GM18517 (cell line): ENCODE measurements around the gene CBX6.

Experiments used
- ATAC-seq: cut with Tn5 transposase; IDR thresholded peaks from one replicate; pipeline ENCODE4 v1.9.1; 2021; ENCODE audit warnings: mild to moderate bottlenecking, moderate library complexity; ENCODE audit not compliant: unreplicated experiment

Gene CBX6

GRCh38 chr22:38841211-38841610, 30.8 kb downstream of the CBX6 start:
- no peak for ATAC-seq

GRCh38 chr22:38840129-38840528, 31.9 kb downstream of the CBX6 start:
- no peak for ATAC-seq

DNA sequence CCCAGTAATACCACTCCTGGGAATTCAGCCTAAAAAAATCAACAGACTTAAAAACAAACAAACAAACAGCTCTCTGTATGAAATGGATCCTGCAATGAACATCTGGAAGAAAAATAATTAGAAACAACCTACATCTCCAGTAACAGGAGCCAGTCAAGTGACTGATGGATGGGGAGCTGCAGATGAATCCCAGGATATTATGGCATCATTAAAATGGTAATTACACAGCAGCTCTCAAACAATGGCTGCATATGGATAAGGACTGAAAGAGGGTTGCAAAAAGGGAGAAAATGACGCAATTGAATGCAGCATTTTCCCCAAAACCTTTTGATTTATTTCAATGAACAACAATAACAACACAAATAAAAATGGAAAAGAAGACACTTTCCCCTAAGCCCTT, 32.3 kb downstream of the CBX6 start:
- no peak for ATAC-seq

DNA sequence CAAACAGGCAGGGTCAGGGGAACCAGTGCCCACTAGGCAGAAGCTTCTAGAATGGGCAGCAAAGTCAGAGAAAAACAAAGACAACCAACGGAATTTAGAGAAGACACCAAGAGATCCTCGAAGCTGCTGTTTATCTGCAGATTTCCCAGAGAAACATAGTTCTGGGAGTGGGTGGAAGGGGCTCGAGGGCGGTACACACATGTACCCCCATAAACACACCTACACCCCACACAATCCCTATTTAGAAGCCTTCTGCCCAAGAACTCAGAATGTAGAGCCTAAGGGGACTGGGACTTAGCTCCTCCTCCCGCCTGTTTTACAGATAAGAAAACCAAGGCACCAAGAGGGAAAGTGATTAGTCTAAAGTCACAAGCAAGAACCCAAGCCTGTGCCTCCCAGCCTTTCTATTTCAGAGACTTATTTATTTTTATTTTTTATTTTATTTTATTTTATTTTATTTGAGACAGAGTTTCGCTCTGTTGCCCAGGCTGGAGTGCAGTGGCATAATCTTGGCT, 34.5 kb downstream of the CBX6 start:
- no peak for ATAC-seq

DNA sequence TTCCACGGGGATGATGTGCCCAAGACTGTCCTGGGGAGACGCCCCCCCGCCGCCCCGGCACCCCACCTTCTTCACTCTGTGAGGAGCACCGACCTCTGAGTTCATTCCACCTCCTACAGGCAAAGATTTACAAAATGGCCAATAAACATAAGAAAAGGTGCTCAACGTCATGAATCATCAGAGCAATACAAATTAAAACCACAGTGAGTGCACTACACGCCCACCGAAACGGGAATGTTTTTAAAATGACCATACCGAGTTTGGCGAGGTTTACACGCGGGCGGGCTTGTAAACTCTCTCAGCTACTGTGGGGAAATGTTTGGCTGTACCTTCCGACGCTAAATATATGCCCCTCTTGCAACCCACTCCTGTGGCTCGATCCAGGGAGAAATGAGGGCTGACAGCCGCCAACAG, 36.1 kb downstream of the CBX6 start:
- no peak for ATAC-seq

GRCh38 chr22:38834991-38835390, 37.0 kb downstream of the CBX6 start:
- ATAC-seq, result no peak

DNA sequence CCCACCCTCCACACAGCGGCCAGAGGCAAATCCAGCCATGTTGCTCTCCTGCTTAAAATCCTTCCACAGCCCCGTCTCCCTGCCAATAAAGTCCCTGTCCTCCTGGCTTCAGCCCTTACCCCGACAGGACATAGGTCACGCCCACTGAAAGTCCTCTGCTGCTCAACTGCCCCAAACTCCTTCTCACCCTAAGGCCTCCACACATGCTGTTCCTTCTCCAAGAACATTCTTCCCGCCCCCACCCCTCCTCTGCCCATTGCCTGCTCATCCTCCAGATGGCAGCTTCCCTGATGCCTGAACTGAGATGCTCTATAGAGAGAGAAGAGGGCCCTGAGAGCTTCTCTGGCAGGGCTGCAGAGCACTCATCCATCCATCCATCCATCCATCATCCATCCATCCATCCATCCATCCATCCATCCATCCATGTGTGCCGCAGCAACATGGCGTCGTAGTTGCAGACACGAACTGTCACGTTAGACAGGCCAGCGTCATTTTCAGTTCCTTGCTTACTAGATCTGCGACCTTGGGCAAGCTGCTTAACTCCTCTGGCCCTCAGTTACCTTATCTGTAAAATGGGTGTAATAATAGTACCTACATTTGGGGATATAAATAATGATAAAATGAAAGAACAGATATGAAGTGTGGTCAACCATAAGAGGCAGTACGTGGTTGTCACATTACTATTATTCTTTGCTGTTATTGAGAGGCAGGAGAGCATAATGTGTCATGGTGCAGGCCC, 37.6 kb downstream of the CBX6 start:
- ATAC-seq, result no peak

DNA sequence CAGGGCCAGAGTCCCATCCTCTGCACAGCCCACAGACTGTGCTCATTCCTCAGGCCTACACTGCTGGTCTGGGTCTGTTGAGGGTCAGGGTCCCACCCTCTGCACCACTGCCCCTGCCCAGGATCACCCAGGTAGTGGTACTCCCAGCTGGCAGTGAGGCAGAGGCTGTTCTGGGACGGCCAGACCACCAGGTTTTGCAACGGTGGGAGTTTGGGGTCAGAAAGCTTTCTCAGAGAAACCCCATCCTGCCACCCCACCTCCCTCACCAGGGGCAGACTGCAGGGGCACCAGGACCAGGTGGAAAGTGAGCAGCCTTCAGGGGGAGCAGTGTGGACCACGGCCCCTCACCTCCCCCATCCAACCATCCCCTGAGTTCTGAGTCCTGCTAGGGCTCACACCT, 39.0 kb downstream of the CBX6 start:
- ATAC-seq, result no peak

GRCh38 chr22:38832005-38832978, 39.7 kb downstream of the CBX6 start:
- ATAC-seq, result no peak

DNA sequence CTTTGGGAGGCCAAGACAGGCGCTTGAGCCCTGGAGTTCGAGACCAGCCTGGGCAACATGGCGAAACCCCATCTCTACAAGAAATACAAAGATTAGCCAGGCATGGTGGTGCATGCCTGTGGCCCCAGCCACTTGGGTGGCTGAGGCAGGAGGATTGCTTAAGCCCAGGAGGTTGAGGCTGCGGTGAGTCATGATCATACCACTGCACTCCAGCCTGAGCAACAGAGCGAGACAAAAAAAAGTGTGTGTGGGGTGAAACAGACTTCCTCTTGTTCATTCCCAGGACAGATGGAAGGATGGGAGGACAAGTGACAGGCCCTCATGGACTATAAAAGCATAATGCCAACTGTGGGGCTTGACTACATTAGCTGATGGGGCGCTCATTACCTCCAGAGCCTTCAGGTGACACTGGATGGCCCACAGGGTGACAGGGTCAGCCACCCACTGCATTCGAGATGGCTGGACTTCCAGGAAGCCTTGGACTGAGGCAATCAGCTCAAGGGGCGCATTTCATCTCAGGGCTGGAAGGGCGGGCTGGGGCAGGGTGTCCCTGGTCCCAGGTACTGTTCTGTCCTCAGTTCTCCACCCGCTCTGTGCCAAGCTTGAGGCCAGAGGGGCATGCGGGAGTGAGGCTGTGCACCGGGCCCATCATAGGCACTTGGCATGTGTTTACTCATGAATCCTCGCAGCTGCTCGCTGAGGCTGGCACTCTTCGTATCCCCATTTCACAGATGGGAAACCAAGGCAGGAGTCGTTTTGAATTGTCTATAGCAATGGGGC, 40.7 kb downstream of the CBX6 start:
- ATAC-seq, result no peak

DNA sequence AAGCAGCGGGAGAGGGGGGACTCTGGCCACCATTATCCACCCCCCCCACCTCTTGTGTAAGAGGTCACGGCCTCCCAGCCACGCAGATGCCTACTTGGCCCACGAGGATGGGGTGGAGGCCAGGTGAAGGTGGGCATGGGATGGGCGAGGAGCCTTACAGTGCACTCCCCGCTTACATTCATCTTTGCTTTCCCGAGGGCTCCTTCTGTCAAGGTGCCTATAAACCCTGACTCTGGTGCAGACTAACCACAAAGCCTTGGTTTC, 41.2 kb downstream of the CBX6 start:
- ATAC-seq, result no peak

DNA sequence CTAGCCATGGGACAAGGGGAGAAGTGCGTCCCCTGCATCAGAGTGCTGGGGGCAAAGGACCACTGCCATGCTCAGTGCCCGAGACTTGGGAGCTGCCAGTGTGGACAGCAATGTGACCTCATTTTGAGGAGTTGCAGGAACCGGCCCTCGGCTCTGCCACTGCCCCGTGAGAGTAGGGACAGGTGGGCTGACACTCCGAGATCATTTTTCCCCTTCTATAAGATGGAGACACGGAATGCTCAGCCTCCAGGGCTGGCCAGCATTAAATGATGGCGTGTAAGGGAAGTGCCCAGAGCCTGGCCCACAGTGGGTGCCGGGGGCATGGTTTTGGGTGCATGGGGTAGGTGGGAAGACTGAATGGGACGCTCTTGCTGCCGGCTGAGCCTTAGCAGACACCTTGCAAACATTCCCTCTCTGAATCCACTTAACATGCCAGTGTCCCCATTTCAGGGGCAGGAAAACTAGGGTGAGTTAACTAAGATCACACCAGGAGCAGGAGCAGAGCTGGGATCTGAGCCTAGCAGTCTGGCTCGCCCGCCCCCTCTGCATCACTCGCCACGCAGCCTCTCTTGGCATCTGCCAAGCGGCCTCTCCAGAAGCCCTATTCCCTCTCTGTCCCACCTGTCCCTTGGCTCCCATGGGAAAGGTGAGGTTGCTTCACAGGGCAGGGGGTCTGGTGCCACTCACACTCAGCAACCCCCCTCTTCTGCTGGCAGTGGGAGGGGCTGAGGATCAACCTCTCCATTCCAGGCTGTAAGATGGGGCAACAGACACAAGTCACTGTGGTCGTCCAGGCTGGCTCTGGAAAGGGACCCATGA, 41.8 kb downstream of the CBX6 start:
- ATAC-seq, result no peak

DNA sequence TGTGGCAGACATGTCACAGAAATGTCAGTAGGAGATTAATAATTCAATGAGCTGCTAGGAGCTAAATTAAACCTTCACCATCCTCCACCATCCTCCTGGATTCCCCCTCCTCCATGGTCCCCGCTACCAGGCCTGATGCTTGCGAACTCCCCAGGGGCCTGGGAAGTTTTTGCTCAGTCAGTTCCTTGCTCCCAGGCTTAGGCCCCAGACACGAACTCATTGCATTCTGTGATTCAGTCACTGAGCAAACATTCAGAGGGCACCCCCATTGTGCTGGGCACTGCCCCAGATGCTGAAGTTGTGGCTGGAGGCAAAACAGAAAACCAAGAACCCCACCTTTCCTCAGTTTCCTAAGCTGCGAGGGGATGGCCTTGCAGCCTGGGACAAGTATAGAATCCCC, 42.5 kb downstream of the CBX6 start:
- no peak for ATAC-seq

DNA sequence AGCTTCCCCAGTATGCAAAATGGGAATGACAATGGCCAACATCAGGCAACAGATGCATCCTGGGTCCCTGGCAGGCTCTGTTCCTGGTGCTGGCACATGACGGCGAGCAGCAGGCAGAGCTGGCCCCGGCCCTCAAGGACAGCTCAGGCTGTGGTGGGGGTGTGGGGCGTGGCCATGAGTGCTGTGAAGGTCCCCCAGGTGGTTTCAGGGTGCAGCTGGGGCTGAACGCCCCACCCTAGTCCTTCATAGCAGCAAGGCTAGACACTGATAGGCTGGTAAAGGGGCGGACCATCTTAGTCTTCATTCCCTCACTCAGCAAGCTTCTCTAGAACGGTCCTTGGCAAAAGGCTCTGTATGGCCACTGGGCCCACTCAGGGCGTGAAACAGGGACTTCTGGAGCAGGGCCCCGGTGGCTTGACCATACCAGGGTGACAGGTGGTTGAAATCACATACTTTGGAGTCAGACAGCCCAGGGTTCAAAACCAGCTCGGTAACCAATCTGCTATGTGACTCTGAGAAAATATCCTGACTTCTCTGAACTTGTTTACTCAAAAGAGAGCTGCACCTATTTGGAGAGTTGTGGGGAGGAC, 43.3 kb downstream of the CBX6 start:
- no peak for ATAC-seq

DNA sequence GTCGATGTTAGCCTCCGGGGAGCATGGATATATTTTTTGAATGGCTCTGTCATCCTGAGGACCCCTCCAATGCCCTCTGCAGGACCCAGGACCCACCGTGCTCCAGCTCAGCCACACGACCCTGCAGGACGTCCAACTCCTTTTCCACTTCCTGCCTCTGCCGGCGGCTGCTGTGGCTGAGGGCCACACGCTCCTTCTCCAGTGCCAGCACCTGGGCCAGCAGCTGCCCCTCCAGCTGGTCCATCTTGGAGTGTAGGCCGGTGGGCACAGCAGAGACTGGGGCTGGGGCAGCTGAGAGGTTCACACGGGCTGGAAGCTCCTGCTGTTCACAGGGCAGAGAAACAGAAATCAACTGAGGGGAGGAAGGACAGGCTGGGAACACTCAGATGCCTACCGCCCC, 43.8 kb downstream of the CBX6 start:
- ATAC-seq, result no peak

- ATAC-seq, result no peak
Measured at GRCh38 chr22:38827510-38827909, 44.5 kb downstream of the CBX6 start.

DNA sequence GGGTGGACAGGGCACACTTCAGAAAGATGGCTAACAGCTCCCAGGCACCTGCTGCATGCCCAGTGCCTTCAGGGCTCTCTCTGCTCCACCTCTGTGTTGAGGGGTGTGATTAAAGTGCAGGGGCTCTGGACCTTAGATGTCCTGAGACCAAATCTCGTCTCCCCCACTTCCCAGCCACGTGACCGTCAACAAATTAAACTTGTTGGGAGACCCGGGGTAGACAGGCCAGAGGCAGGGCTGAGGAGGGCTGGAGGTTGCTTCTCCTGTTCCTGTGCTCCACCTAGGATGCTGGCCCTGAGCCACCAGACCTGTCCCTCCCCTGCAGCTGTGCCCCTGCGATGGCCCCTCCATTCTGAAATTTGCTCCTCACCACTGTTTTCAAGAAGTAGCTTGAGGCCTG, 45.2 kb downstream of the CBX6 start:
- no peak for ATAC-seq

DNA sequence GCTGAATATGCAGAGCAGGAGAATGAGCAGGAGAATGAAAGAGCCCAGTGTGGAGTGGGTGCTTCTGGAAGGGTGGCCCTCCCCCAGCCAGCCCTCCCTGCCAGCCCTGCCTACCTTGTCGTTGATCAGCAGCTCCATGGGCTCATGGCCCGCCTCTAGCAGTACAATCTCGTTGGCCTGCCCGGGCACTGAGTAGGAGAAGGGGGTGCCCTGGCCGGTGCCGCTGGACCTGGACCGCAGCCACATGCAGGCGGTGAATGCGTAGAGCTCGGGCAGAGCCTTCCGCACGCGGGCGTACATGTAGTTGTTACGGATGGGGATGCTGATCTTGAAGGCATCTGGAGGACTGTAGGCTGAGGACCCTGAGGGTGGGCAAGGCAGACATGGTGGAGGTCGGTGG, 45.6 kb downstream of the CBX6 start:
- no peak for ATAC-seq

- ATAC-seq, result no peak
Measured at GRCh38 chr22:38824585-38824984, 47.4 kb downstream of the CBX6 start.

DNA sequence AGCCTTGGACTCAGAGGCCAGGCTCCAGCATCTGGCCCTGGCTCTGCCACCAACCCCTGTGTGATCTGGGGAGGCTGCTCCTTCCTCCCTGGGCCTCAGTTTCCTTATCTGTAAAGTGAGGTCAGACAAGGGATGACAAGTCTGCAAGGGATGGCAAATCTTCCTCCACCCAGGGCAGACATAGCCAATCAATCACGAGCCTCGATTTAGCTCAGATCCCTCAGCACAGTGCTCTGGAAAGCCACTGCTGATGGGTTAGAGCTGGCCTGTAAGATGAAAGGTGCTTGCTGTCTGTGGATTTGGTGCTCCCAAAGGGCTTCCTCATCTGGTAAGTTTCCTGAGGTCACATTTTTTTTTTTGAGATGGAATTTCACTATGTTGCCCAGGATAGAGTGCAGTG, 48.4 kb downstream of the CBX6 start:
- ATAC-seq, result no peak
